Endothelial cell (in vitro differentiated cells): ENCODE data around the gene TMEM151B. TPM values are rescaled to one million over a fixed set of nuclear protein-coding genes. Genes with fewer than 3 reads are reported as not detected.

Source experiments
- DNase-seq: peaks from one replicate; pipeline ENCODE4 v3.0.0; 2021; ENCODE audit warnings: low spot score
- H3K27ac Mint-ChIP-seq: one replicate; pipeline ENCODE4 v1.8.0; 2021; ENCODE audit warnings: mixed read lengths, inconsistent platforms; ENCODE audit not compliant: unreplicated experiment
- H3K27me3 Mint-ChIP-seq: one replicate; pipeline ENCODE4 v1.8.0; 2021; ENCODE audit warnings: mild to moderate bottlenecking, moderate library complexity, mixed read lengths, inconsistent platforms; ENCODE audit not compliant: unreplicated experiment
- H3K36me3 Mint-ChIP-seq: one replicate; pipeline ENCODE4 v1.8.0; 2021; ENCODE audit warnings: mild to moderate bottlenecking, low read depth, mixed read lengths, inconsistent platforms; ENCODE audit not compliant: unreplicated experiment
- H3K4me1 Mint-ChIP-seq: one replicate; pipeline ENCODE4 v1.8.0; 2021; ENCODE audit warnings: mild to moderate bottlenecking, mixed read lengths, inconsistent platforms; ENCODE audit not compliant: unreplicated experiment
- H3K4me3 Mint-ChIP-seq: one replicate; pipeline ENCODE4 v1.8.0; 2021; ENCODE audit warnings: mild to moderate bottlenecking, mixed read lengths, inconsistent platforms; ENCODE audit not compliant: unreplicated experiment
- H3K9me3 Mint-ChIP-seq: one replicate; pipeline ENCODE4 v1.8.0; 2021; ENCODE audit warnings: mixed read lengths, inconsistent platforms; ENCODE audit not compliant: unreplicated experiment
- CTCF ChIP-seq: fragments of 200-600 bp; sonication (generic); IDR thresholded peaks from one replicate; pipeline ENCODE4 v1.5.0; 2021; ENCODE audit warnings: antibody characterized with exemption; ENCODE audit not compliant: unreplicated experiment
- total RNA-seq: library from RNA; stranded (reverse); fragmentation: NEBNext Ultra II Directional; extraction: Animal tissue kit (Norgen Biotek cat#: 25700); gene quantifications from one replicate; pipeline ENCODE4 v1.2.1, GENCODE V29; 2021; ENCODE audit not compliant: unreplicated experiment

The TMEM151B gene
- total RNA-seq, 1 donor from 2014 or later: 0.28 TPM

GRCh38 chr6:44225579-44226325 is 44.5 kb upstream of the TMEM151B start:
- no peaks in the 10 kb centered on the region for H3K9me3 Mint-ChIP-seq
- H3K4me3 Mint-ChIP-seq: no peak overlapping the region
- peak overlapping the region; percentile 45 for H3K27ac Mint-ChIP-seq
- H3K27me3 Mint-ChIP-seq: peaks cover 2% of the 10 kb centered on the region
- DNase-seq: no peak
- H3K4me1 Mint-ChIP-seq: peaks cover 44% of the 10 kb centered on the region
- H3K36me3 Mint-ChIP-seq: peaks cover 23% of the 10 kb centered on the region
- no peak for TF ChIP-seq CTCF

DNA sequence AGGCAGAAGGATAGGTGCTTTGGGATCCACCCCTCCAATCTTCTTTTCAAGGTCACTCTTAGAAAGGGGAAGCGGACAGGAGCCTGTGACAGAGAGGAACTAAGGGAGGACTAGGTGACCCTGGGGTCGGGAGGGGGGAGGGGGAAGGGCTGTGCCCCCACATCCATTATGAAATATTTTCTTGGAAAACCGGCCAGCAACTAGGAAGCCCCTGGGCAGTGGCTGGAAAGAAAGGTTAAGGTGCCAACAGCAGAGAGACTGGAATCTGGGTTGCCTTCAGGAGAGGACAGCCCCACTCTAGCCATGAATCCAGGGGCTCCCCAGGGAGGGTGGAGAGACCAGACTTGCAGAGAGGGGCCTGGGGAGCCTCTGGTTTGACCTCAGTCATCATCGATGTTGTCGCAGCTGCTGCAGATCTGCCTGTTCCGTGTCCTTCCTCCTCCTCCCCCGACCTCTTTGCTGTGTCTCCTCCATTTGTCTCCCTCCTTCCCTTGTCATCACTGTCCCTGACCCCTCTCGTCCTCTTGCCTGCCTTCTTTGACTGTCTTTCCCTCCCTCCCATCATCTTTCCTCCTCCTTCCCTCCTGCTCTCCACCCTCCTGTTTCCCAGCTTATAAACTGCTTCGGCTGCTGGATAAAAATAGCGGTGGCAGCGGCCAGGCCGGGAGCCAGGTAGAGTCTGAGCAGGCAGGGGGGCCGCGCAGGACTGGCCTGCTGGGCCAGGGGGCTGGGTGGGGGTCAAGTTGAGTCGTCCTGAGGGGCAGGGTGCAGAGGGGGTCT is 43.7 kb upstream of the TMEM151B start:
- peaks cover 3% of the 10 kb centered on the region for H3K27me3 Mint-ChIP-seq
- H3K4me1 Mint-ChIP-seq: peaks cover 40% of the 10 kb centered on the region
- no peak for TF ChIP-seq CTCF
- H3K27ac Mint-ChIP-seq: no peak overlapping the region
- H3K36me3 Mint-ChIP-seq: peaks cover 31% of the 10 kb centered on the region
- H3K9me3 Mint-ChIP-seq: no peaks in the 10 kb centered on the region
- no peak overlapping the region for H3K4me3 Mint-ChIP-seq
- DNase-seq: no peak

DNA sequence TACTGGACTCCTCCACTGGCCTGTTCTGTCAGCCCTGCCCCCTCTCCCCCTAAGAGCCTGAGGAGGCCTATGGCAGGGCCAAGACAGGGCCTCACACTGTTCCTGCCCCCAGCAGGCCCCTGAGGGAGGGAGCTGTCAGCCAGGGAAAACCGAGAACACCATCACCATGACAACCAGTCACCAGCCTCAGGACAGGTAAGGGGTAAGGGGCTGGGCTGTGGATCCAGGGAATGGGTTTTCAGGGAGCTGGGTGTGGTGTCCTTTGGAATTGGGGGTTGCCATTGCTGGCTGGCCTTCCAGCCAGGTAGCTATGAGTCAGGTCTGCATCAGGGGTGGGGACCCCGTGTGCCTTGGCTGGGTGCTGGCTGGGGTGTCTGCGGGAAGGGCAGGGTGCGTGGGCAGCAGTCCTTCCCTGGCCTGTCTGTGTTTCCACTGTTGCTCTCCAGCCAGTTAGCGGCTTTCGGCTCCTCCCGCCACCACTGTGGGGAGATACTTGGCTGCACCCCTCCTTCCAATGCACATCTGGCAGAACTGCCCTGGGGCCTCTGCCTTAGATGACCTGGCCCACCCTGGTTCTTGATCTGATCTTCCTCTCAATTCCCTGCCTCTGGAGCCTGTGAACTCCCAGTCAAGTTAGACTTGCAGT is 43.0 kb upstream of the TMEM151B start:
- no peak for DNase-seq
- Mint-ChIP-seq H3K36me3 (peaks cover 36% of the 10 kb centered on the region), H3K4me1 (peaks cover 37% of the 10 kb centered on the region), H3K4me3 (no peak overlapping the region), H3K27ac (no peak overlapping the region), H3K9me3 (no peaks in the 10 kb centered on the region), H3K27me3 (peaks cover 3% of the 10 kb centered on the region)
- no peak for TF ChIP-seq CTCF

- Mint-ChIP-seq H3K36me3 (peaks cover 41% of the 10 kb centered on the region), H3K4me1 (peaks cover 36% of the 10 kb centered on the region), H3K4me3 (no peak overlapping the region), H3K27ac (no peak overlapping the region), H3K27me3 (peaks cover 3% of the 10 kb centered on the region), H3K9me3 (no peaks in the 10 kb centered on the region)
- no peak for TF ChIP-seq CTCF
- no peak for DNase-seq
Measured at GRCh38 chr6:44228031-44228430, 42.2 kb upstream of the TMEM151B start.

- DNase-seq: no peak
- peaks cover 39% of the 10 kb centered on the region for H3K4me1 Mint-ChIP-seq
- no peak overlapping the region for H3K4me3 Mint-ChIP-seq
- H3K27me3 Mint-ChIP-seq: peaks cover 4% of the 10 kb centered on the region
- H3K27ac Mint-ChIP-seq: no peak overlapping the region
- peaks cover 43% of the 10 kb centered on the region for H3K36me3 Mint-ChIP-seq
- TF ChIP-seq CTCF: no peak
- no peaks in the 10 kb centered on the region for H3K9me3 Mint-ChIP-seq
Measured at GRCh38 chr6:44228433-44228832, 41.8 kb upstream of the TMEM151B start.
